ENCODE results near the gene GABRA5. TPM values are rescaled to one million over a fixed set of nuclear protein-coding genes. Genes with fewer than 3 reads are reported as not detected.

Gene GABRA5
- total and polyA plus RNA-seq, 3 experiments from 2014 or later: not detected

- Histone ChIP-seq H3K27ac (ENCODE audit: low read depth, low read length) (no peak overlapping the region), H3K4me3 (ENCODE audit: low read length) (no peak overlapping the region), H3K4me1 (ENCODE audit: insufficient read depth, low read length) (no peaks in the 10 kb centered on the region), H3K27me3 (ENCODE audit: insufficient read depth, low read length, poor library complexity, severe bottlenecking) (no peaks in the 10 kb centered on the region), H3K36me3 (ENCODE audit: insufficient read depth, low read length) (no peaks in the 10 kb centered on the region), H3K9me3 (ENCODE audit: low read length) (no peaks in the 10 kb centered on the region)
- Mint-ChIP-seq H3K4me1 (no peaks in the 10 kb centered on the region), H3K36me3 (no peaks in the 10 kb centered on the region), H3K4me3 (no peak overlapping the region), H3K27me3 (no peaks in the 10 kb centered on the region), H3K9me3 (peaks cover 0 to 3% (median 1%) of the 10 kb centered on the region in 5 donors), H3K27ac (no peak overlapping the region)
- DNase-seq: no peak
- CTCF ChIA-PET: no interaction called here
- POLR2A ChIA-PET: no interaction called here
Observed at GRCh38 chr15:26882616-26883365, 15.9 kb downstream of the GABRA5 start.

- H3K4me3 Mint-ChIP-seq: no peak overlapping the region
- no peak overlapping the region for H3K27ac Mint-ChIP-seq
- H3K9me3 Mint-ChIP-seq: peaks cover 0 to 3% (median 1%) of the 10 kb centered on the region in 5 donors
- H3K36me3 Mint-ChIP-seq: no peaks in the 10 kb centered on the region
- Histone ChIP-seq H3K27me3 (ENCODE audit: insufficient read depth, low read length, poor library complexity, severe bottlenecking) (no peaks in the 10 kb centered on the region), H3K36me3 (ENCODE audit: insufficient read depth, low read length) (no peaks in the 10 kb centered on the region), H3K4me1 (ENCODE audit: insufficient read depth, low read length) (no peaks in the 10 kb centered on the region), H3K4me3 (ENCODE audit: low read length) (no peak overlapping the region), H3K9me3 (ENCODE audit: low read length) (no peaks in the 10 kb centered on the region), H3K27ac (ENCODE audit: low read depth, low read length) (no peak overlapping the region)
- no peak for DNase-seq
- ChIA-PET POLR2A (no interaction called here), CTCF (no interaction called here)
- no peaks in the 10 kb centered on the region for H3K27me3 Mint-ChIP-seq
- H3K4me1 Mint-ChIP-seq: no peaks in the 10 kb centered on the region
Observed at GRCh38 chr15:26883466-26883865, 16.6 kb downstream of the GABRA5 start.

GRCh38 chr15:26886566-26886965, 19.7 kb downstream of the GABRA5 start:
- no peak for DNase-seq

GRCh38 chr15:26887926-26888666, 21.2 kb downstream of the GABRA5 start:
- Mint-ChIP-seq H3K27ac (no peak overlapping the region), H3K27me3 (peaks cover 3 to 5% of the 10 kb centered on the region in 2 donors), H3K4me1 (no peaks in the 10 kb centered on the region), H3K36me3 (no peaks in the 10 kb centered on the region), H3K4me3 (no peak overlapping the region), H3K9me3 (peaks cover 0 to 3% (median 0%) of the 10 kb centered on the region in 5 donors)
- Histone ChIP-seq H3K4me3 (ENCODE audit: low read length) (no peak overlapping the region), H3K27me3 (ENCODE audit: insufficient read depth, low read length, poor library complexity, severe bottlenecking) (no peaks in the 10 kb centered on the region), H3K36me3 (ENCODE audit: insufficient read depth, low read length) (no peaks in the 10 kb centered on the region), H3K9me3 (ENCODE audit: low read length) (no peaks in the 10 kb centered on the region), H3K4me1 (ENCODE audit: insufficient read depth, low read length) (no peaks in the 10 kb centered on the region), H3K27ac (ENCODE audit: low read depth, low read length) (no peak overlapping the region)
- CTCF ChIA-PET: no interaction called here
- POLR2A ChIA-PET: no interaction called here
- DNase-seq: no peak

More at GRCh38 chr15:26886566-26886965, 19.7 kb downstream of the GABRA5 start:
- ChIA-PET CTCF (no interaction called here), POLR2A (no interaction called here)
- Histone ChIP-seq H3K9me3 (ENCODE audit: low read length) (no peaks in the 10 kb centered on the region), H3K4me1 (ENCODE audit: insufficient read depth, low read length) (no peaks in the 10 kb centered on the region), H3K36me3 (ENCODE audit: insufficient read depth, low read length) (no peaks in the 10 kb centered on the region), H3K4me3 (ENCODE audit: low read length) (no peak overlapping the region), H3K27ac (ENCODE audit: low read depth, low read length) (no peak overlapping the region), H3K27me3 (ENCODE audit: insufficient read depth, low read length, poor library complexity, severe bottlenecking) (no peaks in the 10 kb centered on the region)
- Mint-ChIP-seq H3K9me3 (peaks cover 0 to 3% (median 0%) of the 10 kb centered on the region in 5 donors), H3K4me1 (no peaks in the 10 kb centered on the region), H3K27me3 (peaks cover 3 to 5% of the 10 kb centered on the region in 2 donors), H3K4me3 (no peak overlapping the region), H3K27ac (no peak overlapping the region), H3K36me3 (no peaks in the 10 kb centered on the region)

GRCh38 chr15:26888761-26889160, 21.9 kb downstream of the GABRA5 start:
- Histone ChIP-seq H3K4me3 (ENCODE audit: low read length) (no peak overlapping the region), H3K36me3 (ENCODE audit: insufficient read depth, low read length) (no peaks in the 10 kb centered on the region), H3K9me3 (ENCODE audit: low read length) (no peaks in the 10 kb centered on the region), H3K4me1 (ENCODE audit: insufficient read depth, low read length) (no peaks in the 10 kb centered on the region), H3K27ac (ENCODE audit: low read depth, low read length) (no peak overlapping the region), H3K27me3 (ENCODE audit: insufficient read depth, low read length, poor library complexity, severe bottlenecking) (no peaks in the 10 kb centered on the region)
- Mint-ChIP-seq H3K27ac (no peak overlapping the region), H3K4me3 (no peak overlapping the region), H3K27me3 (peaks cover 3 to 5% of the 10 kb centered on the region in 2 donors), H3K9me3 (peaks cover 0 to 3% (median 0%) of the 10 kb centered on the region in 5 donors), H3K36me3 (no peaks in the 10 kb centered on the region), H3K4me1 (no peaks in the 10 kb centered on the region)
- DNase-seq: no peak
- CTCF ChIA-PET: interaction anchor here (1.2 kb wide), 1 partner anchor 11 kb away, joined by 3 read pairs; no protein-coding TSS in a partner anchor
- POLR2A ChIA-PET: no interaction called here

- peak in 1 of 5 donors; percentile 15 for DNase-seq
- ChIA-PET CTCF (interaction anchor here (1.2 kb wide), 1 partner anchor 11 kb away, joined by 3 read pairs; no protein-coding TSS in a partner anchor), POLR2A (no interaction called here)
Observed at GRCh38 chr15:26889298-26889898, 22.5 kb downstream of the GABRA5 start.

GRCh38 chr15:26890451-26890850, 23.6 kb downstream of the GABRA5 start:
- H3K27ac ChIP-seq (ENCODE audit: low read depth, low read length): no peak overlapping the region
- no peaks in the 10 kb centered on the region for H3K4me1 ChIP-seq (ENCODE audit: insufficient read depth, low read length)
- no peak for DNase-seq
- H3K9me3 ChIP-seq (ENCODE audit: low read length): no peaks in the 10 kb centered on the region
- ChIA-PET POLR2A (no interaction called here), CTCF (no interaction called here)
- H3K27me3 ChIP-seq (ENCODE audit: insufficient read depth, low read length, poor library complexity, severe bottlenecking): no peaks in the 10 kb centered on the region
- H3K27me3 Mint-ChIP-seq: peaks cover 3 to 5% of the 10 kb centered on the region in 2 donors
- H3K4me3 ChIP-seq (ENCODE audit: low read length): no peak overlapping the region
- no peak overlapping the region for H3K4me3 Mint-ChIP-seq
- peak overlapping the region in 1 of 8 donors; percentile 37 for H3K27ac Mint-ChIP-seq
- no peaks in the 10 kb centered on the region for H3K4me1 Mint-ChIP-seq
- no peaks in the 10 kb centered on the region for H3K36me3 ChIP-seq (ENCODE audit: insufficient read depth, low read length)
- peaks cover 0 to 4% (median 3%) of the 10 kb centered on the region in 5 donors for H3K9me3 Mint-ChIP-seq
- H3K36me3 Mint-ChIP-seq: no peaks in the 10 kb centered on the region

More at GRCh38 chr15:26889298-26889898, 22.5 kb downstream of the GABRA5 start:
- Histone ChIP-seq H3K9me3 (ENCODE audit: low read length) (no peaks in the 10 kb centered on the region), H3K4me1 (ENCODE audit: insufficient read depth, low read length) (no peaks in the 10 kb centered on the region), H3K36me3 (ENCODE audit: insufficient read depth, low read length) (no peaks in the 10 kb centered on the region), H3K27me3 (ENCODE audit: insufficient read depth, low read length, poor library complexity, severe bottlenecking) (no peaks in the 10 kb centered on the region), H3K27ac (ENCODE audit: low read depth, low read length) (no peak overlapping the region), H3K4me3 (ENCODE audit: low read length) (no peak overlapping the region)
- no peak overlapping the region for H3K27ac Mint-ChIP-seq
- H3K4me3 Mint-ChIP-seq: no peak overlapping the region
- H3K4me1 Mint-ChIP-seq: no peaks in the 10 kb centered on the region
- no peaks in the 10 kb centered on the region for H3K36me3 Mint-ChIP-seq
- H3K9me3 Mint-ChIP-seq: peaks cover 0 to 2% (median 0%) of the 10 kb centered on the region in 5 donors
- H3K27me3 Mint-ChIP-seq: peaks cover 3 to 5% of the 10 kb centered on the region in 2 donors

- CTCF ChIA-PET: no interaction called here
- H3K27me3 ChIP-seq (ENCODE audit: insufficient read depth, low read length, poor library complexity, severe bottlenecking): no peaks in the 10 kb centered on the region
- no peak overlapping the region for H3K27ac ChIP-seq (ENCODE audit: low read depth, low read length)
- no peak overlapping the region for H3K4me3 ChIP-seq (ENCODE audit: low read length)
- H3K9me3 ChIP-seq (ENCODE audit: low read length): no peaks in the 10 kb centered on the region
- H3K36me3 ChIP-seq (ENCODE audit: insufficient read depth, low read length): no peaks in the 10 kb centered on the region
- Mint-ChIP-seq H3K4me1 (no peaks in the 10 kb centered on the region), H3K36me3 (no peaks in the 10 kb centered on the region), H3K27me3 (peaks cover 3 to 5% of the 10 kb centered on the region in 2 donors), H3K9me3 (peaks cover 0 to 8% (median 6%) of the 10 kb centered on the region in 5 donors), H3K4me3 (no peak overlapping the region), H3K27ac (no peak overlapping the region)
- POLR2A ChIA-PET: no interaction called here
- no peaks in the 10 kb centered on the region for H3K4me1 ChIP-seq (ENCODE audit: insufficient read depth, low read length)
- DNase-seq: no peak
Observed at GRCh38 chr15:26890988-26891387, 24.1 kb downstream of the GABRA5 start.
